ENCODE results near the gene AHCTF1.
"Not testable (repeated sequence)": the region's sequence is repeated elsewhere in the genome, so short reads cannot be mapped to it uniquely, and the experiment has no call there.

AHCTF1 gene

GRCh38 chr1:246923482-246923881 is 8.3 kb downstream of the AHCTF1 start:
- no peak for DNase-seq (ENCODE audit: low read depth, low spot score)

- no peak for DNase-seq (ENCODE audit: low read depth, low spot score)
Observed at GRCh38 chr1:246921481-246921880, 10.3 kb downstream of the AHCTF1 start.

DNA sequence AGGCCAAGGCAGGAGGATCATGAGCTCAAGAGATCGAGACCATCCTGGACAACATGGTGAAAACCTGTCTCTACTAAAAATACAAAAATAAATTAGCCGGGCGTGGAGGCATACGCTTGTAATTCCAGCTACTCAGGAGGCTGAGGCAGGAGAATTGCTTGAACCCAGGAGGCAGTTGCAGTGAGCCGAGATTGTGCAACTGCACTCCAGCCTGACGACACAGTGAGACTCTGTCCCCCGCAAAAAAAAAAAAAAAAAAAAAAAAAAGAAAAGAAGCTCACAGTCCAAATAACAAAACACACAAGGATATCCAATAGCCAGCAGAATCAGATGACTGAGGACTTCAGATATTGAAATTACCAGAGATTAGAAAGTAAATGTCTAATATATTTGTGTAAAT is 11.8 kb downstream of the AHCTF1 start:
- DNase-seq (ENCODE audit: low read depth, low spot score): no peak

GRCh38 chr1:246916026-246916923 is 15.5 kb downstream of the AHCTF1 start:
- DNase-seq (ENCODE audit: low read depth, low spot score): not testable (repeated sequence)

DNA sequence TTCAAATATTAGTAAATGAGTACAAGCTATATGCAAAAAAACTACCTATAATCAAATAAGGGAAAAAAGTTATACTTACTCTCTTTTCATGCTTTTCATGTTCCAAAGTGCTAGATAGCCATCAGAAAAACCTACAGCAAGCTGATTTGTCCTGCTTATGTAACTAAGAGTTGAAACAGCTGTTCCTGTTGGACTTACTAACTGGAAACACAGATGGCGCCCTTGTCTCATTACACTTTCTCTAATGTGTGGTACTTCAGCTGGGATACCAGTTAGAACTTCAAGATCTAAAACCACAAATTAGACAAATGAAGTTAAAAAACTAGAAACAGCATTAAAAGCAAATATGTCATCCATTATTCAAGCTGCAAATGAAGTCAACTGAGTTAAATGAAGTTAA is 24.3 kb downstream of the AHCTF1 start:
- peak; percentile 55 for DNase-seq (ENCODE audit: low read depth, low spot score)

DNA sequence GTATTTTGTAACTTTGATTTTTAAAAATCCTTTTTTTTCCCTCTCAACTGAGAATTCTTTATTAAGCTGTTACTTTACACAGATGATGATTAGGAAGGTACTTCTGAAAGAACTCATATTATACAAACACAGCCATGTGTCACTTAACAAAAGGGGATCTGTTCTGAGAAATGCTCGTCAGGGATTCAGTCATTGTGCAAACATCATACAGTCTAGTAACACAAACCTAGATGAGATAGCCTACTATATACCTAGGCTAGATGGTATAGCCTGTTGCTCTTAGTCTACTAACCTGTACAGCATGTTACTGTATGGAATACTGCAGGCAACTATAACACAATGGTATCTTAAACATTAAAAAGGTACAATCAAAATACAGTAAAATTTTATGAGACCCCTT is 24.9 kb downstream of the AHCTF1 start:
- DNase-seq (ENCODE audit: low read depth, low spot score): no peak

GRCh38 chr1:246901874-246902273 is 29.9 kb downstream of the AHCTF1 start:
- no peak for DNase-seq (ENCODE audit: low read depth, low spot score)

DNA sequence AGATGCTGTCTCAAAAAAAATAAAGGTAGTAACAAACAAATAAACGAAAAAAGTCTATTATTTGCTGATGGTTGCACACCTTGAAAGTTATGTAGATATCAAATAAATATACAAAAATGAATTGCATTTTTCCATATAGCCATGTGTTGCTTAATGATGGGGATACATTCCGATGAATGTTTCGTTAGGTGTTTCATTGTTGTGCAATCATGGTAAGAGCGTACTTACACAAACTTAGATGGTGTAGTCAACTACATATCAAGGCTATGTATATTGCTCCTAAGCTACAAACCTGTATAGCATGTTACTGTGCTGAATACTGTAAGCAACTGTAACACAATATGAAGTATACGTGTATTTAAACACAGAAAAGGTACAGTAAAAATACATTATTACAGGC is 34.4 kb downstream of the AHCTF1 start:
- DNase-seq (ENCODE audit: low read depth, low spot score): no peak

DNA sequence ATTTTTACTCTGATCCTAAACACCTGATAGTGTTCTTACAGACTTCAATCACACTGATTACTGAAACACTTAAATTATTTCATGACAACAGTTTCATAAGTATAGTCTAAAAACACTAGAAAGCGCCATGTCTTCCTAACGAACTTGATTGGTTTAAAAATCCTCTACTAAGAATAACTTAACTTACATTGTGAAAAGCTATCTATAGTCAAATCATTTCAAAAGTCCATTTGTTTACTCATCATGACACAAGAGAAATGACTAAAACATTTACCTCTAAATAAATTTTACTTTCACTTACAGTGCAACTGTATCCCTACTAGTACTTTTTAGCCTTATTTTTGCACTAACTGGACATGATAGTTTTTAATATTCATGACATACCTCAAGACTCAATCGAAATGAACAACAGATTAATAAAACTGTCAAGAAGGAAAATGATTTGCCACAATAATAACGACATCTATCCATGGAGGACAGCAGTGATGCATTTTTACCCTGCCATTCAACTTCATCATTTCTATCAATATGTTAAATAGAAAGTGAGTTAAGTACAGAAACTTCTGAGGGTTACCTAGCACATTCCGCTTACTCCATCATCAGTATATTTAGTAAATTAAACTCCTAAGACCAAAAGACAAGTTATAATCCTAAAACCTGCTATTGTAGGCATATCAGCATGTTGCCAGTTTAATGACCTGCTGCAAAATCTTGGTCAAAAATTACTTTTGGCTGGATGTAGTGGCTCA is 38.4 kb downstream of the AHCTF1 start:
- no peak for DNase-seq (ENCODE audit: low read depth, low spot score)

DNA sequence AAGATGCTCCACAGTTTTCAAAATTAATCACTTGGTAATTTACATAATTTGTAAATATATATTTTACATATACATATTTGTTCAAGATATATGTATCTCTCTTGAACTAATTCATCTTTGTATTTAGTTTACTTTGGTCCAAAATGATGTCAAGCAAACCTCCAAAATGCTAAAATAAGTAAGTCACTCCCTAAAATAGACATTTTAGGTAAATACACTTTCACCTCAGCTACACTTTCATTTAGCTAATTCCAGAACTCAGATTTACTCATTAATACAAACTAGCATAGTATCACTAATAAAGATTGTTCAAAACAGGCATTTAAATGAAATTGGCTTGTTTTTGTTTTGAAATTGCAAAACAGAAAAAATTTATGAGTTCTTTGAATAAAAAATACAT is 40.6 kb downstream of the AHCTF1 start:
- DNase-seq (ENCODE audit: low read depth, low spot score): no peak

- DNase-seq (ENCODE audit: low read depth, low spot score): no peak
Observed at GRCh38 chr1:246888522-246888921, 43.2 kb downstream of the AHCTF1 start.

DNA sequence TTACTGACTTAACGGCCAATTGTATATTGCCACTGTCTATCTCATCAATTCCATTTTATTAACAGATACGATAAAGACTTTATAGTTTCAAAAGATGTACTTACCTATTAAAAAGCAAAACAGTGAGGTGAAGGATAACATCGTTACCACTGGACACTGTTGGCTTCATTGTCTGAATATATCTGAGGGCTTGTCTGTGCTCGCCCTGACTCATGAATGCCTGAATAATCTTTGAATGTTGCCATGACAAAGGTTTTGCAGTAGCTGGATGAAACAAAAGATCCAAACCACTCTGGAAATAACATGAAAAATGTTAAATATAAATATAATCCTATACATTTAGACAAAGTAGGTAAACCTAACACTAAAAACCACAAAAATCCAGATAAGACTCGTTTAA is 46.4 kb downstream of the AHCTF1 start:
- not testable (repeated sequence) for DNase-seq (ENCODE audit: low read depth, low spot score)

DNA sequence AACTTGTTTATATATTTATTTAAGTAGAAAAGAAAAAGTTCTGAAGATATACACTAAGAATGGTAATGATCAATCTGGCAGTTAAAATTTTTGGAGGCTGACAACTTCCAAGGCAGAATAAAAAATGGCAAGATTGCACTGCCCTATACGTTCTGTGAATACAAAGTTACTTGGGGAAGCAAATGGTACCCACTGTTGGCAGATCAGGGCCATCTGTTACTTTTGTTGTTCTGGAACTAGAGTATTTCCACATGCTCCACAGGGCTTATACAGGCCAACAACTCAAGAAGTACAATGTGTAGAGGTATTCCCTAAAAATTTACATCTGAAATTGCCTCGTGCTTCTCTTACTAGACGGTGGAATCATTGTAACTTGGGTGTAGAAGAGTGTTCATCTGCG is 53.2 kb downstream of the AHCTF1 start:
- no peak for DNase-seq (ENCODE audit: low read depth, low spot score)

GRCh38 chr1:246876431-246876830 is 55.3 kb downstream of the AHCTF1 start:
- no peak for DNase-seq (ENCODE audit: low read depth, low spot score)

- peak; percentile 50 for DNase-seq (ENCODE audit: low read depth, low spot score)
Observed at GRCh38 chr1:246875041-246876026, 56.4 kb downstream of the AHCTF1 start.

DNA sequence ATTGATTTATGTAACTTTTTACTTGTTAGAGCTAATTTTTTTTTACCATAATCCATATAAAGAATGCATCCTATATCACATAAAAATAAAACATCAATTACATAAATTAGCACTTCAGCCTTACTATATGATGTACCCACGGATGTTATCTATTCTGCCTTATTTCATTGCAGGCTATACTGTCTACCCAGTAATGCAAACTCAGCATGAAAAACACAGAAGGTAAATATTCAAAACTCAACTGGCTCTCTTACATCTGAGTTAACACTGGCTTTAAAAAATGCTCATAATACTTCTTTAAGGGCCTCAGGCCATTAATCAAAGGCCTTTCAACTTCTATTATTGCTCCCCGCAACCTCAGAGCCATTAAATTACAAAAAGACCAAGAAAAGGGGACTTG is 65.8 kb downstream of the AHCTF1 start:
- no peak for DNase-seq (ENCODE audit: low read depth, low spot score)

DNA sequence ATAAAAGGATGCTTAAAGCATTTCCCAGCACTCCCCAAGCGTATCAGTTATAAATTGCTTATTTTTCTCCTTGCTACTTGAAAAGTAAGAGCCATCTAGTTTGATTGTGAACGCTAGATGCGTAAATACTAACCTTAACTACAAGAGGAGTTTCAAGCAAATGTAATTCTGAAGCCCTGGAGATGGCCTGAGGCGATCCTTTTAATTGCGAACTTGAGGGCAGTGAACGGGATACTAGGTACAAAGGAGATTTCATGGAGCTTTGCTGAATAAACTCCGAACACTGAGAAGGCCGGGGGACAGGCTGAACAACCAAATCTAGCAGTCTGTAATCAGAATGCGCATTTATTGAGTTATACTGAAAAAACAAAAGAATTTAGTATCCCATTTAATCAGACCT is 68.0 kb downstream of the AHCTF1 start:
- DNase-seq (ENCODE audit: low read depth, low spot score): not testable (repeated sequence)

- no peak for DNase-seq (ENCODE audit: low read depth, low spot score)
Observed at GRCh38 chr1:246860401-246860800, 71.3 kb downstream of the AHCTF1 start.

- DNase-seq (ENCODE audit: low read depth, low spot score): no peak
Observed at GRCh38 chr1:246856371-246856770, 75.4 kb downstream of the AHCTF1 start.

- DNase-seq (ENCODE audit: low read depth, low spot score): not testable (repeated sequence)
Observed at GRCh38 chr1:246850640-246851039, 81.1 kb downstream of the AHCTF1 start.

GRCh38 chr1:246843876-246844275 is 87.9 kb downstream of the AHCTF1 start:
- DNase-seq (ENCODE audit: low read depth, low spot score): no peak

DNA sequence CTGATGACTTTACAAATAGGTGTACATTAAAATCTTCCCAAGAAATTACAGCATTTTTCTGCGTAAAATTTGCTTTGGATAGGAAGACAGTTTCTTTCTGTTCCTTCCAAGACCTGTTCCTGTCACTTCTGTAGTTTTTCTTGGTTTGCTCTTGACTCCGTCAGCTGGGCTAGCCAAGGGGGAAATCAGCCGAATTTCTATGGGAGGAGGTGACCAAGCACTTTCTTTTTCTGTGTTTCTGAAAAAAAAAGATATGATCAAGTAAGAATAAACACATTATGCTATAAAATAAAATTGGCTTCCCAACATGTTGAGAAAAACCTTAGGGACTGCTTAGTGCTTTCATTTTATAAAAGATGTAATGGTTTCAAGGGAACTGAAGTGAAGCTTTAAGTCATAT is 91.0 kb downstream of the AHCTF1 start:
- not testable (repeated sequence) for DNase-seq (ENCODE audit: low read depth, low spot score)

Data from astrocyte of the hippocampus (primary cell).